HepG2 (cell line): Measurements from ENCODE around the gene ADCY9. TPM values are rescaled to one million over a fixed set of nuclear protein-coding genes. Genes with fewer than 3 reads are reported as not detected.
"Not testable (repeated sequence)": the region's sequence is repeated elsewhere in the genome, so short reads cannot be mapped to it uniquely, and the experiment has no call there.

Source experiments
- ATAC-seq: fragments of 200-7000 bp; cut with Tn5 transposase; 3 replicates; pipeline ENCODE4 v1.9.1; 2020; ENCODE audit warnings: mild to moderate bottlenecking, moderate library complexity
- BruUV-seq: library from RNA; stranded (reverse); fragments of 400-500 nt; replicated peaks from 2 replicates; lab custom pipeline; 2021; lab: Mats Ljungman, UMichigan
- CTCF ChIA-PET: fragments of 300-600 bp; formaldehyde crosslinking; extraction: SDS; loops from one replicate; lab custom pipeline; 2021; ENCODE audit warnings: low total read pairs, inconsistent platforms, low intra/inter-chr PET ratio; lab: Yijun Ruan, JAX
- POLR2A ChIA-PET: fragments of 350-600 bp; sonication (Branson Sonifier 250); formaldehyde crosslinking; loops from one replicate; lab custom pipeline; 2020; ENCODE audit warnings: antibody characterized with exemption, inconsistent platforms; lab: Yijun Ruan, JAX
- DNase-seq: peaks from one replicate; pipeline ENCODE4 v3.0.0-alpha.2; 2015; ENCODE audit warnings: low spot score
- FAIRE-seq: peaks from 3 replicates; lab custom pipeline; 2011; peaks lifted over from hg19 to GRCh38; lab: Jason Lieb, UNC
- H2AFZ ChIP-seq: one replicate; pipeline ENCODE4 v1.6.1; 2011; ENCODE audit warnings: low read length, inconsistent platforms
- H3K27ac ChIP-seq: fragments of 300-600 bp; 3 replicates; pipeline ENCODE4 v1.8.0; 2011; ENCODE audit warnings: mixed run types, mild to moderate bottlenecking, mixed read lengths, low read length, inconsistent platforms; ENCODE audit not compliant: insufficient read depth; ENCODE audit errors: extremely low read length
- H3K27me3 ChIP-seq, 2 experiments: fragments of 200-600 bp in 1 of 2; 2 replicates in 1 of 2; 3 replicates in 1 of 2; pipeline versions ENCODE4 v1.6.0 to v1.8.0; 2011; ENCODE audit warnings: low read length in 2 of 2, mild to moderate bottlenecking in 2 of 2, moderate library complexity in 2 of 2, inconsistent platforms in 1 of 2; ENCODE audit not compliant: insufficient read depth in 2 of 2, control insufficient read depth in 1 of 2
- H3K36me3 ChIP-seq, 2 experiments: fragments of 200-600 bp in 1 of 2; replicated peaks in 1 of 2; 2 replicates in 1 of 2; 3 replicates in 1 of 2; pipeline versions ENCODE4 v1.5.1 to v1.8.0; 2011; ENCODE audit warnings: low read length in 2 of 2, inconsistent platforms in 1 of 2; ENCODE audit not compliant: insufficient read depth in 2 of 2, control insufficient read depth in 1 of 2
- H3K4me1 ChIP-seq: 2 replicates; pipeline ENCODE4 v1.5.1; 2012; ENCODE audit warnings: low read length, inconsistent platforms; ENCODE audit not compliant: insufficient read depth
- H3K4me2 ChIP-seq: 2 replicates; pipeline ENCODE4 v1.6.0; 2011; ENCODE audit warnings: low read depth, low read length, inconsistent platforms
- H3K4me3 ChIP-seq, 3 experiments: fragments of 200-600 bp in 1 of 3; sonication (generic), shearing (Covaris generic) in 1 of 3; replicated peaks in 1 of 3; 2 replicates each; pipeline ENCODE4 v1.5.1; 2011 to 2016; ENCODE audit warnings: low read length in 3 of 3, inconsistent platforms in 2 of 3, low read depth in 2 of 3, mild to moderate bottlenecking in 2 of 3, control low read depth in 1 of 3, mixed read lengths in 1 of 3; ENCODE audit not compliant: insufficient read depth in 1 of 3
- H3K79me2 ChIP-seq: one replicate; pipeline ENCODE4 v1.6.1; 2011; ENCODE audit warnings: low read length, inconsistent platforms; ENCODE audit not compliant: insufficient read depth
- H3K9ac ChIP-seq: 2 replicates; pipeline ENCODE4 v1.6.0; 2011; ENCODE audit warnings: mild to moderate bottlenecking, low read depth, low read length, inconsistent platforms; ENCODE audit not compliant: insufficient read depth
- H3K9me3 ChIP-seq: 2 replicates; pipeline ENCODE4 v1.5.1; 2012; ENCODE audit warnings: mild to moderate bottlenecking, low read length
- H4K20me1 ChIP-seq: 2 replicates; pipeline ENCODE4 v1.6.0; 2011; ENCODE audit warnings: inconsistent platforms, mild to moderate bottlenecking, low read length, moderate library complexity; ENCODE audit not compliant: insufficient read depth
- SMAD3 ChIP-seq: sonication (generic); formaldehyde crosslinking; IDR thresholded peaks from 2 replicates; pipeline ENCODE4 v1.4.0; 2020; ENCODE audit warnings: missing genetic modification reagents
- ZNF703 ChIP-seq: sonication (generic); formaldehyde crosslinking; IDR thresholded peaks from 2 replicates; pipeline ENCODE4 v1.5.1; 2020; ENCODE audit warnings: missing genetic modification reagents, mild to moderate bottlenecking, moderate library complexity, borderline replicate concordance
- ZSCAN31 ChIP-seq: sonication (generic); formaldehyde crosslinking; IDR thresholded peaks from 2 replicates; pipeline ENCODE4 v1.5.0; 2020; ENCODE audit warnings: low read depth, mild to moderate bottlenecking, missing genetic modification reagents
- WGBS: methylation state at CpG from one replicate; pipeline ENCODE4 v1.1.6; 2017; ENCODE audit warnings: low lambda C conversion rate; 5-methylcytosine and 5-hydroxymethylcytosine counted together
- in situ Hi-C: cut with HindIII; loops from 2 replicates; pipeline ENCODE4 v1.10.0; 2017; ENCODE audit warnings: low pct_unique_long_range_greater_than_20kb; ENCODE audit not compliant: extremely low pct_ligation_motif_present
- intact Hi-C: fragments of 100-400 bp; cut with micrococcal nuclease; formaldehyde crosslinking; loops from one replicate; pipeline ENCODE4 v1.10.0; 2022; ENCODE audit not compliant: unreplicated experiment
- polyA plus RNA-seq, 8 experiments: library from polyadenylated mRNA; depleted of rRNA in 3 of 8; stranded (reverse) in 7 of 8; unstranded in 1 of 8; fragments of >200 nt; fragmentation: Illumina TruSeq in 4 of 8; extraction: Trizol in 4 of 8; gene quantifications; 2 replicates each; pipeline versions ENCODE4 v1.2.1 to v1.2.3, GENCODE V29; 2011 to 2016; ENCODE audit warnings: low read depth in 4 of 8, missing spikeins in 1 of 8, mixed read lengths in 1 of 8; ENCODE audit not compliant: insufficient read depth in 1 of 8
- total RNA-seq, 5 experiments: library from RNA; depleted of rRNA; stranded (reverse); fragments of >200 nt; fragmentation: Illumina TruSeq; extraction: Trizol; gene quantifications; 2 replicates each; pipeline ENCODE4 v1.2.3, GENCODE V29; 2016; ENCODE audit warnings: low read depth in 1 of 5
- TF ChIP-seq, protein P1 (sequence below): sonication (generic); formaldehyde crosslinking; IDR thresholded peaks from 2 replicates; pipeline ENCODE4 v1.5.0; 2020; ENCODE audit warnings: mild to moderate bottlenecking, missing genetic modification reagents, borderline replicate concordance

ADCY9 gene
- total and polyA plus RNA-seq, 2 of the 13 experiments (the other 11 are each of a cell fraction or from before 2014, with no cell fraction given) = 11.2 to 13.9 TPM

DNA sequence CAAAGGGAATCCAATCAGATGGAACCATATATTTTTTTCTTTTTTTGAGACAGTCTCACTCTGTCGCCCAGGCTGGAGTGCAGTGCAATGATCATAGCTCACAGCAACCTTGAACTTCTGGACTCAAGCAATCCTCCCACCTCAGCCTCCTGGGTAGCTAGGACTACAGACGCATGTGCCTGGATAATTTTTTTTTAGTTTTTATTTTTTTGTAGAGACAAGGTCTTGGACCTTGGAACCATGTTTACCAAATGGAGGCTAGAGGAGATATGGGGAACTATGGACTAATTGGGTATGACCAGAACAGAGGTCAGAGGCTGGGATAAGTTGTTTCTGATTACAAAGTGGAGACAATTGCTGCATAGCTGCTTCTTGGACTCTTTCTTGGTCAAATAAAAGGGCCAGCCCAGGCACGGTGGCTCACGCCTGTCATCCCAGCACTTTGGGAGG is 41.2 kb upstream of the ADCY9 start (continued):
- TF ChIP-seq ZSCAN31 (no peak), SMAD3 (CRISPR knock-in tag) (no peak), ZNF703 (CRISPR knock-in tag) (no peak)
- TF ChIP-seq, protein P1, sequence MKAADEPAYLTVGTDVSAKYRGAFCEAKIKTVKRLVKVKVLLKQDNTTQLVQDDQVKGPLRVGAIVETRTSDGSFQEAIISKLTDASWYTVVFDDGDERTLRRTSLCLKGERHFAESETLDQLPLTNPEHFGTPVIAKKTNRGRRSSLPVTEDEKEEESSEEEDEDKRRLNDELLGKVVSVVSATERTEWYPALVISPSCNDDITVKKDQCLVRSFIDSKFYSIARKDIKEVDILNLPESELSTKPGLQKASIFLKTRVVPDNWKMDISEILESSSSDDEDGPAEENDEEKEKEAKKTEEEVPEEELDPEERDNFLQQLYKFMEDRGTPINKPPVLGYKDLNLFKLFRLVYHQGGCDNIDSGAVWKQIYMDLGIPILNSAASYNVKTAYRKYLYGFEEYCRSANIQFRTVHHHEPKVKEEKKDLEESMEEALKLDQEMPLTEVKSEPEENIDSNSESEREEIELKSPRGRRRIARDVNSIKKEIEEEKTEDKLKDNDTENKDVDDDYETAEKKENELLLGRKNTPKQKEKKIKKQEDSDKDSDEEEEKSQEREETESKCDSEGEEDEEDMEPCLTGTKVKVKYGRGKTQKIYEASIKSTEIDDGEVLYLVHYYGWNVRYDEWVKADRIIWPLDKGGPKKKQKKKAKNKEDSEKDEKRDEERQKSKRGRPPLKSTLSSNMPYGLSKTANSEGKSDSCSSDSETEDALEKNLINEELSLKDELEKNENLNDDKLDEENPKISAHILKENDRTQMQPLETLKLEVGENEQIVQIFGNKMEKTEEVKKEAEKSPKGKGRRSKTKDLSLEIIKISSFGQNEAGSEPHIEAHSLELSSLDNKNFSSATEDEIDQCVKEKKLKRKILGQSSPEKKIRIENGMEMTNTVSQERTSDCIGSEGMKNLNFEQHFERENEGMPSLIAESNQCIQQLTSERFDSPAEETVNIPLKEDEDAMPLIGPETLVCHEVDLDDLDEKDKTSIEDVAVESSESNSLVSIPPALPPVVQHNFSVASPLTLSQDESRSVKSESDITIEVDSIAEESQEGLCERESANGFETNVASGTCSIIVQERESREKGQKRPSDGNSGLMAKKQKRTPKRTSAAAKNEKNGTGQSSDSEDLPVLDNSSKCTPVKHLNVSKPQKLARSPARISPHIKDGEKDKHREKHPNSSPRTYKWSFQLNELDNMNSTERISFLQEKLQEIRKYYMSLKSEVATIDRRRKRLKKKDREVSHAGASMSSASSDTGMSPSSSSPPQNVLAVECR (CRISPR knock-in tag) = no peak; the same call in 1 of the 2 replicates

DNA sequence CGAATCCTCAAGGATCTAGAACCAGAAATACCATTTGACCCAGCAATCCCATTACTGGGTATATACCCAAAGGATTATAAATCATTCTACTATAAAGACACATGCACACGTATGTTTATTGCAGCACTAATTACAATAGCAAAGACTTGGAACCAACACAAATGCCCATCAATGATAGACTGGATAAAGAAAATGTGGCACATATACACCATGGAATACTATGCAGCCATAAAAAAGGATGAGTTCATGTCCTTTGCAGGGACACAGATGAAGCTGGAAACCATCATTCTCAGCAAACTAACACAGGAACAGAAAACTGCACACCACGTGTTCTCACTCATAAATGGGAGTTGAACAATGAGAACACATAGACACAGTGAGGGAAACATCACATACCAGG is 40.3 kb upstream of the ADCY9 start:
- BruUV-seq, H3K27me3 ChIP-seq, H3K36me3 ChIP-seq, H2AFZ ChIP-seq, H4K20me1 ChIP-seq, CTCF ChIA-PET, in situ Hi-C loops, intact Hi-C loops, FAIRE-seq, ATAC-seq, H3K4me2 ChIP-seq, H3K4me3 ChIP-seq, H3K79me2 ChIP-seq, H3K27ac ChIP-seq, DNase-seq, H3K9me3 ChIP-seq, H3K9ac ChIP-seq: not testable (repeated sequence)
- POLR2A ChIA-PET = interaction anchor here (0.7 kb wide), 1 partner anchor 23 kb away, joined by 3 read pairs; no protein-coding TSS in a partner anchor
- 61% methylated on average over 3 of the region's 3 CpGs for WGBS
- peaks cover 49% of the 10 kb centered on the region for H3K4me1 ChIP-seq
